ENCODE results near the gene TTF2.

TTF2 gene

DNA sequence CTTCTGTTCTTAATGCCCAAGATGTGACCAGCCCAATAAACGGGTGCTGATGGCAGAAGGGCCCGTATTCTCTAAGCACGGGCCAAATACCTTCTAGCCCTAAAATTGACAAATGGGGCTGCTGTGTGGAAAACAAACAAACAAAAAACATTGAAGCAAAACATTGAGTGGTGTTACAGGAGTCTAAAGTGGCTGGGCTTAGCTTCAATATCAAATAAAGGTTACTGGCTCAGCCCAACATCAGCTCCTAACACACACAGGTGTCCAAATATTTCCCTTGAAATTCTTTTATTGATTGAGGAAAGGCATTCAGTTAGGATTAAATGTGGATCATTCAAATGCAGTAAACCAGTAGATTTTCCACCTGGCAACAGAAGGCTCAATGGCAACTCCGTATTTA lies 13.3 kb upstream of the TTF2 start:
- no peak for DNase-seq (ENCODE audit: low read depth)

DNA sequence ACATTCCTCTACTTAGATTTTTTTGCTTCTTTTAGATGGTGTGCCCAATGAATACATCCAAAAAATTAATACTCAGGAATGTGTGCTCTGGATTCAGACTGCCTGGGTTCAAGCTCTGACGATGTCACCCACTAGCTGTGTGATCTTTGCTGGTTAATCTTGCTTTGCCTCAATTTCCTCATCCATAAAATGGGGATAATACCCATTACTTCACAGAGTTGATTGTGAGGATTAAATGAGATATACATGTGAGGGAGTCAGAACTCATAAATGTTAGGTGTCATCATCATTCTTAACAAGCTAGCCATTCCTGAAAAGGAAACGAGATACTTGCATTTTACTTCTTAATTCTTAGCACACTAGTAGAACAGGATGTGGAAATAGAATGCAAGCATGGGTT lies 12.9 kb upstream of the TTF2 start:
- DNase-seq (ENCODE audit: low read depth), result no peak

DNA sequence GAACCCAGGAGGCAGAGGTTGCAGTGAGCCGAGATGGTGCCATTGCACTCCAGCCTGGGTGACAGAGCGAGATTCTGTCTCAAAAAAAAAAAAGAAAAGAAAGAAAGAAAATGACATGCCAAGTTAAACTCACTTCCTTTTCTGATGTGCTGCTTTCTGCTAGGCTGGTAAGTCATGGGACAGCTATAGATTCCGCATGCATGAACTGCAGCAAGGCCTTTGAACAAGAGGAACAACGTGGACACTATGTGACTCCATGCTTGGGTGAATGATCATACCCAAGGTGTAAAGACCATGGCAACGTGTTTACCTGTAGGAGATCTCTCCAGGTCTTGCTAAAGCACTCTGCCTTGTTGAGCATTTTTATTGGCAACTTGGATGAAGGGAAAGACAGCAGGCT lies 10.3 kb upstream of the TTF2 start:
- no peak for DNase-seq (ENCODE audit: low read depth)

DNA sequence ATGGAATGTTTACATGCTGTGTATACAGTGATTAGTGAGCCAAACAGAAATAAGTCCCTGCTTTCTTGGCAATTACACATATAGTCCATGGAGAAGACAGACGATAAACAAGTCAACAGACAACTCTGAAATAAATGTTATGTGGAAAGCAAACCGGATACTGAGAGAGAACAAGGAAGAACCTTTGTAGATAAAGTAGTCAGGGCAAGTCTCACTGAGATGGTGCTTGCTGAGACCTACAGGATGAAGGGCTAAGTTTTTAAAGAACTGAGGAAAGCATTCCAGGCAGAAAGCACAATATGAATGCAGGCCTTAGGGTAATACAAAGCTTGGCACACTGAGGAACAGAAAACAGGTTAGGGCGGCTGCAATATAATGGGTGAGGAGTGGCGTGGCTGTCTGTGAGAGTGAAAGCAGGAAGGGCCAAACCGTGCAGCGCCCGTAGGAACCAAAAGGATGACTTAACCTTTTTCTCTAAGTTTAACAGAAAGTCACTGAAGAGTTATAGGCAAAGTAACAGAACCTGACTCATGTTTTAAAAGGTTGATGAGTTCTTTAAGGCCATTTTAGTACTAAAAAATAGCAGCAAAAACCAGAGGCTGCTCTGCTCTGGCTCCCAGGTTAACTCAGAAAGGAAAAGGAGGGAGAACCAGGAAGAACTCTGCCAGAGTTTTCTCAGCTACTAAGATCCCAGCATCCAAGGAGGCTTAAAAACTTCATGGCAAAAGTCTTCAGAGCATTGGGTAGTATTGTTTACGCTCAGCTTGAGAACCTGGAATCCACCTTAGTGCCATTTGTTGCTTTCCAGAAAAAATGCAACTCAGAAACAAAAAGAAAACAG lies 8.7 kb upstream of the TTF2 start:
- DNase-seq (ENCODE audit: low read depth), result peak; percentile 28

DNA sequence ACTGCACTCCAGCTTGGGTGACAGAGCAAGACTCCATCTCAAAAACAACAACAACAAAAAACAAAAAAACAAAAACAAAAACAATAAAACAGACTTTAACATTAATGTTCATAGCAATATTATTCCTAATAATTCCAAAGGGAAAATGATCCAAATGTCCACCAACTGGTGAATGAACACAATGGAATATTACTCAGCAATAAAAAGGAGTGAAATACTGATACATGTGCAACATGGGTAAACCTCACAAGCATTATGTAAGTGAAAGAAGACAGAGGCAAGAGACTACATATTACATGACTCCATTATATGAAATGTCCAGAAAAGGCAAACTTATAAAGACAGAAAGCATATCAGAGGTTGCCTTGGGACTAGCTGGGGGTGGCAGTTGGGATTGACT lies 6.1 kb upstream of the TTF2 start:
- no peak for DNase-seq (ENCODE audit: low read depth)

DNA sequence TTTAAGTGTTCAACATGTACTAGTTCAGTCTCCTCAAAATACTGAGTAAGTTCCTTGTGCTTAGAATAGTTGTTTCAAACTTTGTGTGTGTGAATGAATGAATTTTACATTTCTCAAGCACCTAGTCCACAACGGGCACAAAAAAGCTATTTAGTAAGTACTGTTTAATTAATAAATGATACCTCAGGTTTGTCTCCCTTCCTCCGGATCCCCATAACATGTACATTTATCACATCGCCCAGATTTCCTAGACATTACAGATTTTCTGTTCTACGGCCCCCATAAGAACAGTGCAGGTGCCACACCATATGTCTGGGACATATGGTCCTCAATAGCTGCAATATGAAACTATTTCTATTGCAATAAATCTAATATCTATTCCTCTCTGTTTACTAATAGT lies 1.3 kb upstream of the TTF2 start:
- no peak for DNase-seq (ENCODE audit: low read depth)

DNA sequence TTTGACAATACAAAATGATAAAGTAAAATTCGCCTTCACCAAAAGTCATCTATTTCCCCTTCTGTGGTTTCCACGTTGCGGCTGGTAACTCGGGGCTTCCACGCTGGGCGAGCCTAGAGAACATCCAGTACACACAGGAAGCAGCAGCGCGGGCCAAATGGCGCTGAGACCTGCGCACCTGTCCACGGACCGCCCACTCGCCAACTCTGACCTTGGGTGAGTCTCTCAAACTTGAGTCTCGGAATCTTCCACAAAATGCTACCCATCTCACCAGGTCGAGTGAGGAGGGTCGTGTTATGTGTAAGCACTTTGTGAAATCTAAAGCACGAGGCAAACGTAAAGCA lies 820 bp upstream of the TTF2 start:
- DNase-seq (ENCODE audit: low read depth), result peak; percentile 63

DNA sequence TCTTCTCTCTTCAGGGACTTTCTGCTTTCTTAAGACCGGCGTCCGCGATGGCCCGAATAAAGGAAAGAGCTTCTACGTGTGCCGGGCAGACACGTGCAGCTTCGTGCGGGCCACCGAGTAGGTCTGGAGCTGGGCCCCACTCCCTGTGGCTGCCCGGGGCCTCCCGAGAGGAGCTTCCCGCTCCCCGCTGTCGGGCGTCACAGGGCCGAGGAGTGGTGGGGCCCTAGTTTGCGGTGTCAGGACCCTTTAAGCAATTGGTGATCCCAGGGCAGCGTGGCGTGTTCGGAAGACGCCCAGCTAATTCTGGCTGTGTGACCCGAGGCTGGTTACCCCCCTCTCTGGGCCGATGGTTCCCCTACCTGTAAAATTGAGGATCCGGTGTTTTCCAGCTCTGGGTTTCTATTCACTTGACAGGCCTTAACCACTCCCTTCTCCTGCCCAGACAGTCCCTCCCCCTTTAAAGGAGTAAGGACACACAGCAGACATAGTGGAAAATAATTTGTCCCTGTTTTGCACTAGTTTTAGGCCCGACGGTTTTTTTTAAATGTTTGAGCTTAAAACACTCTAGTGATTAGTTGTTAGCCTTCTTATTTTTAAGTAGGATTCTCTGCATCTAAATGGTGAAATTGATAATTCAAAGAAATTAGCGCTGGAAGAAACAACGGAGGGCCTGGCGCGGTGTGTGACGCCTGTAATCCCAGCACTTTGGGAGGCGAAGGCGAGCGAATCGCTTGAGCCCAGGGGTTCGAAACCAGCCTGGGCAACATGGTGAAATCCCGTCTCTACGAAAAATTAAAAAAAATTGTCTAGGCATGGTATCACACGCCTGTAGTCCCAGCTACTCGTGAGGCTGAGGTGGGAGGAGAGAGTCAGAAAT lies 553 bp downstream of the TTF2 start:
- DNase-seq (ENCODE audit: low read depth), result no peak

DNA sequence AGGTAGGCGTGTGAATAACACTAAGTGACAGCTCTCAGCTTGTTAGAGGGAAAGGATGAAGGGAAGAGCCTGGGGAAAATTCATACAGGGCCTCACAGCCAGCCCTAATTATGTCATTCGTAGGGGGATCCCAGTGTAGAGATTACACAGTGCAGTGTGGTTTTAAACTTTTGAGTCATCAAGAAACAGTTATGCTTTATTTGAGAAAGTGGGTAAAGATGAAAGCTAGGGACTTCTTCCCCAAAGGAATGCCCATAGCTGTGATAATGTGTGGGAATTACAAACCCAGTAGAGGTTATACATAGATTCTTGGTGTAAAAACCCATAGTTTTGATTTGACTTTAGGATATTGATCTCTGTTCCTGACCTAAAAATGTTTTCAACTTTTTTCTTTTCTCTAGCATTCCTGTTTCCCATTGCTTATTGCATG lies 1.9 kb downstream of the TTF2 start:
- no peak for DNase-seq (ENCODE audit: low read depth)

DNA sequence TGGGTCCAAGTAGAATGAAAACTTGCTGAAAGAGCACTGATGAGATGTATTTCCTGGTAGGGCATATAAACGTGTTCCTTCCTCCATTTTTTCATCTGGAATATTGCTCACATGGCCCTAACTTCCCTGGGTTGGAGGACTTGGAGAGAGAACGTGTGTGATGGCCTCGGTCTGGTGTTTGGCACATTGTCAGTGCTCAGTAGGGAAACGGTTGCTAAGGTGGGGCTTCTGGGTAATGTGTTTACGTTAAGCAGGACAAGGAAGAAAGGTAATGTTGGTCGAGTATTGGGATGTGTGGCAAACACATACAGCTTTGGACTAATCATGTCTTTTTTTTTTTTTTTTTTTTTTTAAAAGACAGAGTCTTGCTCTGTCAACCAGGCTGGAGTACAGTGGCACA lies 6.2 kb downstream of the TTF2 start:
- no peak for DNase-seq (ENCODE audit: low read depth)

DNA sequence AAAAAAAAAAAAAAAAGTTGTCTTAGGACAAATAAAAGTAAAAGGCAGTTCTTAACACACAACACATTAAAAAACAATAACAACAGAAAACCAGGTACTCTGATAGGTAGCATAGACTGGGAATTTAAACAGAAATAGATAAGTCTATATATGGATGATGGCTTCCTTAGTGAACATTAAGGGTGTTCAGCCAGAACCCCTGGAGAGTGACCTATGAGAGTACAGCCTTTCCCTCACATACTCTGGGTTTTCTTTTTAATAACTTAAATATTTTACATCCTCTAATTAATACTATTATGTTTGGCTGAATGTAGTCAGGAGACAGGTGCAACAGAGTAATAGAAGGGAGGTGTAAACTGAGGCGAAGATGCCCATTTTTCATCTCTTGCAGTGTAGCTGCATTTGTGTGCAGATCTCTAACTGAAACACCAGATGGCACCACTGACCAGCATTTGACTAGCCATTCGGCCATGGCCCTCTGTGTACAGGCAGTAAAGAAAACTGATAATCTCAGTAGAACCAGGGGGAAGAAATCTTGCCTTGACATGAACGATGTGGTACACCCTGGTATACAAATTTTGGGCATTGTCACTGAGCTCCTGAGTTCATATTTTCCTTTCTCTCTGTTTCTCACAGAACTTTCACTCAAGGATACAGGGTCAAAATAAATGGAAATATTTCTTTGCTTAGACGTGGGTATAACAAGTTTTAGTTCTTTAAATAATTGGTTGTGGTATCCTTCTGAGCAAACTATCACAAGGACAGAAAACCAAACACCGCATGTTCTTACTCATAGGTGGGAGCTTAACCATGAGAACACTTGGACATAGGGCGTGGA lies 7.6 kb downstream of the TTF2 start:
- no peak for DNase-seq (ENCODE audit: low read depth)

DNA sequence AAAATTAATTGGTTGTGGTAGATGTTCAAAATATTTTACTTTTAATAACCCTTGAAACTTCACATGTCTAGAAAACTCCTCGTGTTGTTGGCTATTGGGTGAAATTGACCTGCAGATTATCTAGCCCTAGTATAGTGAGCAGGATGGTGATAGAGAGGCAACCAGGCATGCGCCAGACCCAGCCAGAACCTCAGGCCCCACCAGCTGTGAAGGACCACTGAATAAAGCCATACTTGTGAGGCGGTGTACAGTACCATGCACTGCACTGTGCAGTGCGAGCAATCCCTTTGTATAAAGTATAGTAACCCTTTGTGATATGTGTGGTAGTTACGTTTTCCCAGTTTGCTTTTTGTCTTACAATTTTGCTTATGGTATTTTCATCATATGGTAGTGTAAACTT lies 8.5 kb downstream of the TTF2 start:
- no peak for DNase-seq (ENCODE audit: low read depth)

DNA sequence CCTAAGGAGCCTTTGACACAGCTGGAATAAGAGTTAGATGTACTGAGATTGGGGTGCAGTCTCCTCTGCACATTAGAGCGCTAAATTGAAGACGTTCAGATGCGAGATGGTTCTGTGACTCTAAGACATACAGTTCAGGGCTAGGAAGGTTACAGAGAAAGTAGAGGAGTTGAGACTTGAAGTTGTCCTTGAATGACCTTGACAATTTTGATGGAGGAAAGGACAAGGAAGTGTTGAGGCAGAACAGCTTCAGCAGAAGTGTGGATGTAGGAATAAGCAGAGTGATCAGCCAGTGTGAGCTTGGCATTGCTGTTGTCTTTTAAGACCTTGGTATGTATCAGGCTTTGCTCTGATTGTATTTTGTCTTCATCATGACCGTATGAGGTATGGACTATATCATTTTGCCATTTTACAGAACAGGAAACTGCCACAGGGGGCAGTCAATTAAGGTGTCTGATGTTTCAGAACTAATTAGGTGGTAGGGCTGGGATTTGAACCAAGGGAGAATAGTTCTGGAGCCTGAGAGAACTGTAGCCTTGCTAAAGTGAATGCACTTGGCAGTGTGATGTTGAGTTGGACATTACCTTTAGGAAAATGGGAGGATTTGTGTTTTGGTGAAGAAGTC lies 9.2 kb downstream of the TTF2 start:
- no peak for DNase-seq (ENCODE audit: low read depth)

DNA sequence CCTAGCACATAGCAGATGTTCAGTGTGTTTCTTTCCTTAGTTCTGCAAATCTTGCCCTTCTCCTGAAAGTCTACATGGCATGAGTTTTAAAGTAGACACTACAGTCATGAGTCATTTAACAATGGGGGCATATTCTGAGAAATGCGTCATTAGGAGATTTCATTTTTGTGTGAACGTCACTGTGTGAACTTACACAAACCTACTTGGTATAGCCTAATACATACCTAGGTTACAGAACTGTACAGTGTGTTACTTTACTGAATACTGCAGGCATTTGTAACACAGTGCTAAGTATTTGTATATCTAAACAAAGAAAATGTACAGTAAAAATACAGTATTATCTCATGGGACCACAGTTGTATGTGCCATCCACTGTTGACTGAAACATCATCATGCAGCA lies 10.0 kb downstream of the TTF2 start:
- no peak for DNase-seq (ENCODE audit: low read depth)

DNA sequence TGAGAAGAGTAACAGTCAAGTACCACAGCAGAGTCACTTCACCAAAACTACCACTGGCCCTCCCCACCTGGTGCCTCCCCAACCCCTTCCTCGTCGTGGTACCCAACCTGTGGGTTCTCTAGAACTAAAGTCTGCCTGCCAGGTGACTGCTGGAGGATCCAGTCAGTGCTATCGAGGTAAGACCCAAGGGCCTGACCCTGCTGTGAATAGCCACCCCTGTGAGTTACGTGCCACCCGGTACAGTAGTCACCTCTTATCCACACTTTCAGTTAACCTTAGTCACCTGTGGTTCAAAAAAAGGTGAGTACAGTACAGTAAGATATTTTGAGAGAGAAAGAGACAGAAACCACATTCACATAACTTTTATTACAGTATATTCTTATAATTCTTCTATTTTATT lies 16.5 kb downstream of the TTF2 start:
- DNase-seq (ENCODE audit: low read depth), result no peak

DNA sequence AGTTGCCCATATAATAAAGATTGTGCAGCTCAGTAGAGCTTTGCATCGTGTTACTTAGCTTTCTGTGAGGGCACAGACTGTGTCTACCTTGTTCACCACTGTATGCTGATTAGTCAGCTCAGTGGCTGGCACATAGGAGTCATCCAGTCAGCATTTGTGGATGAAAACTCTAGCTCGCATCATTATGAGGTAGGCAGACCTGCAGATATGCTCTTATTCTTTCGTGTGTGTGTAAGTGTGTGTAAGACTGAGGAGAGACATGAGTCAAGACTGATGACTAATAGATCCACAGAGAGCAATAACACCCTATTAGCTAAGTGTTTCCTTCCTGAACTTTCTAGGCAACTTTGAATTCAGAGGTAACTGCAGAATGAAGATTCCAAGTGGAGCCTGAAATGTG lies 17.1 kb downstream of the TTF2 start:
- DNase-seq (ENCODE audit: low read depth), result no peak

DNA sequence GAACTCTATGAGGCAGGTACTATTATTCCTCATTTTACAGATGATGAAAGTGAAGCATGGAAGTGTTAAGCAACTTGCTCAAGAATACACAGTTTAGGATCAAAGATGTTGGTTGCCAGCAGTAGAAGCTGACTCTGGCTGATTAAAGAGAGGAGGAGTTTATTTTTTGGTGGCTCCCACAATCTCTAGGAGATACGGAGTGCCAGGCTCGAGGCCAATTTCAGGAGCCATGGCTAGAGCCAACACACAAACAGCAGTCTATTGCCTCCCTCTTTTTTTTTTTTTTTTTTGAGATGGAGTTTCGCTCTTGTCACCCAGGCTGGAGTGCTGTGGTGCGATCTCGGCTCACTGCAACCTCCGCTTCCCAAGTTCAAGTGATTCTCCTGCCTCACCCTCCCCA lies 19.6 kb downstream of the TTF2 start:
- DNase-seq (ENCODE audit: low read depth), result no peak

DNA sequence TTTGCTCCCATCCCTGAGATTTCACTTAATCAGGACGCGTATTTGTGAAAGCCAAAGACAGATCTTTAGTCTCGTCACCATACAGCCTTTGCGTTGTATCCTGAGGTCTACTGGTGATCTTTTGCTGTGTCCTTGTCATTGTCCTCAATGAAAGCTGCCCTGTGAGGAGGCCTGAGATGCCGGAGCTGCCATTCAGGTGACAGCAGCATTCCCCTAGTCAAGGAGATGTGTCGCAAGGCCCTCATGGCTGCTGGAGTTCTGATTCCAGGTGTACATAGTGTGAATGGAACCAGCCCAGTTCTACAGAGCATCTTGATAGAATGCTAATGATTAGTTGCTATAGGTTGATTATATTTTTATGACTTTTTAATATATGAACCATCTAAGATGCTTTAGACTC lies 24.1 kb downstream of the TTF2 start:
- DNase-seq (ENCODE audit: low read depth), result no peak

DNA sequence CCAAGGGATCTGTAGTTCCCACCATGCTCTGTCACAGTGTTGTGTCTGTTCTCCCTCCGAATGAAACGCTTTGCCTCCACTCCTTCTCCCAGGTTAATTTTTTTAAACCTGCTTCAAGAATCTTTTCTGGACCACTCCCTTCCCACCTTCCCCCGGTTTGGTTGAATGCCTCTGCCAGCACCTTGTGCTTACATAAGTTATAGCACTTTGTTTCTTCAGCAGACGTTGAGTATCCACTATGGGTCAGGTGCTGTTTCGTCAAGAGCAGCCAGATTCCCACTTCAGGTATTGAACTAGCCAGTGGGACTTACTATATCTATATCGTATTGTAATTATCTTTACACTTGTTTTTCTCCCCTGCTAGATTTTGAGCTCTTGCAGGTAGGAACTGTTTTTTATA lies 27.6 kb downstream of the TTF2 start:
- DNase-seq (ENCODE audit: low read depth), result no peak

DNA sequence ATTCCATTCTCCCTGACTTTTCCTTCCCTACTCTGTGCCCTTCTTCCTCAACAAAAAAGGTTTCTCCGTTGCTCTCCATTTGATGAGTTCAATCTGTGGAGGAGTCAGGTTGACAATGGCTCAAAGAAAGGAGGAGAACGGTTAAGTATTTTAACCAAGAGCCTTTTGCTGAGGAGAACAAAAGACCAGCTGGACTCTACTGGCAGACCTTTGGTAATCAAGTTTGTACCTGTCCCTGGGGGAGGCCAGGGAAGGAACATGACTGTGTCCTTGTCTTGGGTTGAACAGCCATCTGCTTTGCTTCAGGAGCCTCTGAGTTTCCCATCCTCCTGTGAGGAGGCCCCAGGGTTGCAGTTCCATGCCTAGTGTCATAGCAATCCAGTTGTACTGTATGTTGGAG lies 29.9 kb downstream of the TTF2 start:
- DNase-seq (ENCODE audit: low read depth), result no peak

DNA sequence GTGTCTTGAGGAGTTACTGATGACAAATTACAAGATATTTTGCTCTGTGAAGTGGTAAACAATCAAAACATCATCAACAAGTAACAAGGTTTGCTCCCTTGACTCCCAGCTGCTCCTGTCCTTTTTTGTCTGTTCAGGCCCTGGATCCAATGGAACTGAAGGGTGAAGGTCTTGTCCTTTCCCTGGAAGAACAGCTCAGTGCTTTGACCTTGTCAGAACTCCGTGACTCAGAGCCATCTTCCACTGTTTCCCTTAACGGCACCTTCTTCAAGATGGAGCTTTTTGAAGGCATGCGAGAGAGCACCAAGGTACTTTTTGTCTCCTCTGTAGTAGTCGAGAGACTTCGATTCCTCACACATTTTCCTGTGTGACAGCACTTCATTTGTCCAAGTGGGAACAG lies 32.5 kb downstream of the TTF2 start:
- DNase-seq (ENCODE audit: low read depth), result no peak

DNA sequence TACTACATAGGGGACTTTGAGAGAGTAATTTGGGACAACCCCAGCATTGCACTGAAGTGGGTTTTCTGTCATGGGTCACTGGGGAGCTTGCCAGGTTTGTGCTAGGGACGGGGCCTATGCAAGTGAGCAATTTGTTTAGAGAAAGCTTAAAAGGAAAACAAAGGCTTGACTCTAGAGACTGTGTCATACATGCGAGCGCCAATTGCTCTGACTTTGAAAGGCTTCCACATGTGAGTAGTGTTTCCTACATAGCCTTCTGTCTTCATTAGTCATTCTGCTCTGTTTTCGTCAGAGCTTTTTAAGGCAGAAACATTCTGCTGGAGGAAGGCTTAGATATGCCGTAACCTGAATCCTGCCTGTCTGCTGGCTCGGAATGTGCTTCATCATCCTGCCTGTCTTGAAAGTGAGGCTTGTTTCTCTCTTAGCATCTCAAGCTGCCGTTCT lies 33.0 kb downstream of the TTF2 start:
- DNase-seq (ENCODE audit: low read depth), result no peak

Data from activated T-cell treated with anti-CD3 and anti-CD28 coated beads for 48 hours (primary cell).